ENCODE results near the gene AFAP1.

Gene AFAP1

GRCh38 chr4:7903791-7904516, 35.7 kb downstream of the AFAP1 start:
- TF ChIP-seq TAF1 (IDR thresholded peaks at IDR 0.05; ENCODE audit: borderline replicate concordance, insufficient read depth, low read length), result no peak
- TF ChIP-seq, protein P1, sequence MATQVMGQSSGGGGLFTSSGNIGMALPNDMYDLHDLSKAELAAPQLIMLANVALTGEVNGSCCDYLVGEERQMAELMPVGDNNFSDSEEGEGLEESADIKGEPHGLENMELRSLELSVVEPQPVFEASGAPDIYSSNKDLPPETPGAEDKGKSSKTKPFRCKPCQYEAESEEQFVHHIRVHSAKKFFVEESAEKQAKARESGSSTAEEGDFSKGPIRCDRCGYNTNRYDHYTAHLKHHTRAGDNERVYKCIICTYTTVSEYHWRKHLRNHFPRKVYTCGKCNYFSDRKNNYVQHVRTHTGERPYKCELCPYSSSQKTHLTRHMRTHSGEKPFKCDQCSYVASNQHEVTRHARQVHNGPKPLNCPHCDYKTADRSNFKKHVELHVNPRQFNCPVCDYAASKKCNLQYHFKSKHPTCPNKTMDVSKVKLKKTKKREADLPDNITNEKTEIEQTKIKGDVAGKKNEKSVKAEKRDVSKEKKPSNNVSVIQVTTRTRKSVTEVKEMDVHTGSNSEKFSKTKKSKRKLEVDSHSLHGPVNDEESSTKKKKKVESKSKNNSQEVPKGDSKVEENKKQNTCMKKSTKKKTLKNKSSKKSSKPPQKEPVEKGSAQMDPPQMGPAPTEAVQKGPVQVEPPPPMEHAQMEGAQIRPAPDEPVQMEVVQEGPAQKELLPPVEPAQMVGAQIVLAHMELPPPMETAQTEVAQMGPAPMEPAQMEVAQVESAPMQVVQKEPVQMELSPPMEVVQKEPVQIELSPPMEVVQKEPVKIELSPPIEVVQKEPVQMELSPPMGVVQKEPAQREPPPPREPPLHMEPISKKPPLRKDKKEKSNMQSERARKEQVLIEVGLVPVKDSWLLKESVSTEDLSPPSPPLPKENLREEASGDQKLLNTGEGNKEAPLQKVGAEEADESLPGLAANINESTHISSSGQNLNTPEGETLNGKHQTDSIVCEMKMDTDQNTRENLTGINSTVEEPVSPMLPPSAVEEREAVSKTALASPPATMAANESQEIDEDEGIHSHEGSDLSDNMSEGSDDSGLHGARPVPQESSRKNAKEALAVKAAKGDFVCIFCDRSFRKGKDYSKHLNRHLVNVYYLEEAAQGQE (IDR thresholded peaks at IDR 0.05; ENCODE audit: insufficient read depth in 1 of 2, low read depth in 2 of 2, low read length in 2 of 2), result peak; percentile 58 to 82; a peak in 2 of 4 replicates

- TF ChIP-seq TAF1 (IDR thresholded peaks at IDR 0.05; ENCODE audit: borderline replicate concordance, insufficient read depth, low read length) (no peak), FOXP2 (optimal IDR thresholded peaks at IDR 0.05; ENCODE audit: borderline replicate concordance, extremely low read depth, extremely low read length, insufficient read depth) (no peak), SIN3A (IDR thresholded peaks at IDR 0.05; ENCODE audit: borderline replicate concordance, insufficient read depth, low read length) (no peak), POLR2AphosphoS5 (IDR thresholded peaks at IDR 0.05; ENCODE audit: low read depth, low read length) (no peak)
- TF ChIP-seq, protein P1 (IDR thresholded peaks at IDR 0.05; ENCODE audit: insufficient read depth in 1 of 2, low read depth in 2 of 2, low read length in 2 of 2), result no peak
These were observed 36.8 kb downstream of the AFAP1 start for GRCh38 chr4:7902826-7903225.

DNA sequence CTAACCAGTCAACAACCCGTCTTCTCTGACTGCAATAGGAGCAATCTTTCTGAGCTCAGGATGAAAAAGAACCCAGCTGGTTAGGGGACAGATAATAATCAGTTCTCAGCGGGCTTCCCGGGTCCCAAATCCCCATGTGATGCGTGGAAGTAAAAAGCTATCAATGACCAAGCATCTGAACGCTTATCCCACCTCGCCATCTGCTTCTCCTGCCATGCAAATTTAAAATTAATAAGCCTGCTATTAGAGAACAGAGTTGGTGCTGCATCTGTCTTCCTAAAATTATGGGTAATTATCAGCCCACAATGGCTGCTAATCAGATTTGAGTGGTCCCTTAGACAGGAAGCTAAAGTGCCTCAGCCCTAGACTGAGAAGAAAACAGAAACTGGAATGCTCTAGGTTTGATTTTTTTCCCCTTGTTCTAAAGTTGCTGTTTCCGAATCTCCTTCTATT, 37.5 kb downstream of the AFAP1 start:
- TF ChIP-seq FOXP2 (optimal IDR thresholded peaks at IDR 0.05; ENCODE audit: borderline replicate concordance, extremely low read depth, extremely low read length, insufficient read depth) (no peak), TAF1 (IDR thresholded peaks at IDR 0.05; ENCODE audit: borderline replicate concordance, insufficient read depth, low read length) (no peak), POLR2AphosphoS5 (IDR thresholded peaks at IDR 0.05; ENCODE audit: low read depth, low read length) (no peak), SIN3A (IDR thresholded peaks at IDR 0.05; ENCODE audit: borderline replicate concordance, insufficient read depth, low read length) (no peak)
- TF ChIP-seq, protein P1 (IDR thresholded peaks at IDR 0.05; ENCODE audit: insufficient read depth in 1 of 2, low read depth in 2 of 2, low read length in 2 of 2), result no peak

DNA sequence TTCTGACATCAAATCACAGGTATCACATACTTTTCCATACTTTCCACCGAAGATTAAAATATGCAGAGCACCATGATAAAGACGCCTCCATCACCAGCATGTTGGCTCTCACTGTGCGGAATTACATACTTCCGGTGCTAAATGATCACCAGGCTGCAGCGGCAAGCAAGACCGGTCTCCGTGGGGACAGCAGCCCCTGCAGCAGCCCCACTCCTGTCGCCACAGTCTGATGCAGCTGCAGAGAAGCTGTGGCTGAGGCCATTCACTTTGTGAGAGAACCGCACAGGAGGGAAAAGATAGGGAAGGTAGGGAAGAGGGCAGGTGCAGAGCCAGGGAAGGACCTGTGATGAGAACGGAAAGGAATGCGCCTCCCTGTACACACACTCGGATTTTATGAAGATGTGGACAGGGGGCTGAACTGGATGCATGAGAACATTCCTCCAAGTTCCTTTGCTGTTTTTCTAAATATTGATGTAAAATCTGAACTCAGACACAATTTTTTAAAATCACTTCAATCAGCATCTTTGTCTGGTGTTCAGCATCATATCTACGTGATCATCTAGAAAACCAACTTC, 38.3 kb downstream of the AFAP1 start:
- TF ChIP-seq SIN3A (IDR thresholded peaks at IDR 0.05; ENCODE audit: borderline replicate concordance, insufficient read depth, low read length) (no peak), POLR2AphosphoS5 (IDR thresholded peaks at IDR 0.05; ENCODE audit: low read depth, low read length) (no peak), TAF1 (IDR thresholded peaks at IDR 0.05; ENCODE audit: borderline replicate concordance, insufficient read depth, low read length) (no peak), FOXP2 (optimal IDR thresholded peaks at IDR 0.05; ENCODE audit: borderline replicate concordance, extremely low read depth, extremely low read length, insufficient read depth) (no peak)
- TF ChIP-seq, protein P1 (IDR thresholded peaks at IDR 0.05; ENCODE audit: insufficient read depth in 1 of 2, low read depth in 2 of 2, low read length in 2 of 2), result no peak

Data from PFSK-1 (cell line).